H1 (cell line): ENCODE results near the gene TGFB1. TPM values are rescaled to one million over a fixed set of nuclear protein-coding genes. Genes with fewer than 3 reads are reported as not detected.

Experiments used
- CTCF ChIA-PET: fragments of 300-600 bp; sonication (Branson Sonifier 250); formaldehyde crosslinking; loops from one replicate; lab custom pipeline; 2021; ENCODE audit not compliant: partially characterized antibody; lab: Charles Lee
- POLR2A ChIA-PET: fragments of 300-600 bp; sonication (Branson Sonifier 250); formaldehyde crosslinking; loops from one replicate; lab custom pipeline; 2021; ENCODE audit warnings: inconsistent platforms; ENCODE audit not compliant: partially characterized antibody; lab: Charles Lee
- DNase-seq, 2 experiments: peaks; one replicate each; pipeline versions ENCODE4 v3.0.0 to v3.0.0-alpha.2; 2010 to 2022; ENCODE audit warnings: low spot score in 2 of 2, low read depth in 1 of 2, mixed read lengths in 1 of 2
- FAIRE-seq: peaks from 2 replicates; lab custom pipeline; 2011; peaks lifted over from hg19 to GRCh38; lab: Jason Lieb, UNC
- H2AFZ ChIP-seq: 2 replicates; pipeline ENCODE4 v1.8.1; 2012; ENCODE audit warnings: low read length, inconsistent platforms
- H2AK5ac ChIP-seq: 2 replicates; pipeline ENCODE4 v1.6.1; 2013; ENCODE audit warnings: low read depth, low read length
- H2BK120ac ChIP-seq: replicated peaks from 2 replicates; pipeline ENCODE3; 2013; ENCODE audit warnings: low read depth, low read length, inconsistent platforms
- H2BK12ac ChIP-seq: 2 replicates; pipeline ENCODE4 v1.6.1; 2013; ENCODE audit warnings: low read depth, low read length
- H2BK15ac ChIP-seq: 2 replicates; pipeline ENCODE4 v1.6.1; 2013; ENCODE audit warnings: low read length
- H2BK20ac ChIP-seq: 2 replicates; pipeline ENCODE4 v1.6.1; 2013; ENCODE audit warnings: low read length
- H2BK5ac ChIP-seq: 2 replicates; pipeline ENCODE4 v1.6.1; 2013; ENCODE audit warnings: low read depth, low read length
- H3K14ac ChIP-seq: 2 replicates; pipeline ENCODE4 v1.6.1; 2013; ENCODE audit warnings: inconsistent platforms; ENCODE audit not compliant: insufficient read length
- H3K18ac ChIP-seq: 2 replicates; pipeline ENCODE4 v1.6.1; 2013; ENCODE audit warnings: low read length; ENCODE audit errors: extremely low read depth
- H3K23ac ChIP-seq: 2 replicates; pipeline ENCODE4 v1.6.1; 2013; ENCODE audit warnings: inconsistent platforms; ENCODE audit not compliant: insufficient read length
- H3K23me2 ChIP-seq: 2 replicates; pipeline ENCODE4 v1.6.1; 2013; ENCODE audit warnings: low read depth, low read length
- H3K27ac ChIP-seq: 2 replicates; pipeline ENCODE4 v1.6.1; 2011; ENCODE audit warnings: low read depth, low read length, inconsistent platforms
- H3K27me3 ChIP-seq, 4 experiments: replicated peaks in 1 of 4; 1 replicate in 1 of 4; 2 replicates in 3 of 4; pipeline versions ENCODE4 v1.6.1 to v1.8.1; 2011 to 2013; ENCODE audit warnings: low read length in 3 of 4, mild to moderate bottlenecking in 3 of 4, inconsistent platforms in 2 of 4, mixed read lengths in 2 of 4, moderate library complexity in 1 of 4; ENCODE audit not compliant: control insufficient read depth in 3 of 4, insufficient read depth in 3 of 4; ENCODE audit errors: extremely low read depth in 1 of 4
- H3K36me3 ChIP-seq, 4 experiments: 2 replicates each; pipeline versions ENCODE4 v1.6.1 to v1.8.1; 2011 to 2013; ENCODE audit warnings: mild to moderate bottlenecking in 4 of 4, low read length in 3 of 4, moderate library complexity in 2 of 4, control low read depth in 1 of 4, inconsistent platforms in 1 of 4; ENCODE audit not compliant: insufficient read depth in 4 of 4, control insufficient read depth in 2 of 4
- H3K4ac ChIP-seq: replicated peaks from 2 replicates; pipeline ENCODE3; 2013; ENCODE audit warnings: low read length, low read depth, mixed read lengths, inconsistent platforms; ENCODE audit not compliant: insufficient read length
- H3K4me1 ChIP-seq, 4 experiments: replicated peaks in 1 of 4; 1 replicate in 1 of 4; 2 replicates in 3 of 4; pipeline versions ENCODE4 v1.6.1 to v1.8.1; 2011 to 2013; ENCODE audit warnings: low read length in 3 of 4, inconsistent platforms in 2 of 4, mixed read lengths in 1 of 4; ENCODE audit not compliant: insufficient read depth in 4 of 4, control insufficient read depth in 3 of 4
- H3K4me2 ChIP-seq, 2 experiments: 2 replicates each; pipeline versions ENCODE4 v1.6.1 to v1.8.1; 2011 to 2013; ENCODE audit warnings: low read depth in 2 of 2, low read length in 2 of 2, control low read depth in 1 of 2, inconsistent platforms in 1 of 2, mild to moderate bottlenecking in 1 of 2; ENCODE audit not compliant: insufficient read depth in 1 of 2
- H3K4me3 ChIP-seq, 4 experiments: fragments of 200-600, 300-600 bp in 1 of 4; sonication (generic), shearing (Covaris generic), sonication (Bioruptor Twin) in 1 of 4; 2 replicates each; pipeline versions ENCODE4 v1.5.1 to v1.8.1; 2011 to 2016; ENCODE audit warnings: low read length in 4 of 4, low read depth in 3 of 4, control low read depth in 2 of 4, inconsistent platforms in 2 of 4, mild to moderate bottlenecking in 2 of 4, mixed read lengths in 1 of 4, moderate library complexity in 1 of 4; ENCODE audit not compliant: insufficient read depth in 2 of 4; ENCODE audit errors: extremely low read depth in 1 of 4
- H3K56ac ChIP-seq: replicated peaks from 2 replicates; pipeline ENCODE3; 2013; ENCODE audit warnings: low read depth, mild to moderate bottlenecking, mixed read lengths, low read length, inconsistent platforms; ENCODE audit not compliant: insufficient read length
- H3K79me1 ChIP-seq: 2 replicates; pipeline ENCODE4 v1.6.1; 2013; ENCODE audit warnings: low read depth, low read length, control low read depth
- H3K79me2 ChIP-seq, 2 experiments: 2 replicates each; pipeline versions ENCODE4 v1.6.1 to v1.8.1; 2012 to 2013; ENCODE audit warnings: low read length in 2 of 2, mild to moderate bottlenecking in 2 of 2, inconsistent platforms in 1 of 2; ENCODE audit not compliant: insufficient read depth in 2 of 2, control insufficient read depth in 1 of 2
- H3K9ac ChIP-seq, 4 experiments: replicated peaks in 1 of 4; 1 replicate in 1 of 4; 2 replicates in 3 of 4; pipeline versions ENCODE4 v1.6.1 to v1.8.1; 2011 to 2013; ENCODE audit warnings: low read depth in 3 of 4, low read length in 3 of 4, control low read depth in 2 of 4, mild to moderate bottlenecking in 2 of 4, moderate library complexity in 2 of 4, inconsistent platforms in 1 of 4; ENCODE audit errors: extremely low read depth in 1 of 4
- H3K9me3 ChIP-seq, 2 experiments: 2 replicates each; pipeline versions ENCODE4 v1.6.1 to v1.8.1; 2012 to 2013; ENCODE audit warnings: mild to moderate bottlenecking in 2 of 2, moderate library complexity in 2 of 2, control low read depth in 1 of 2, inconsistent platforms in 1 of 2, low read depth in 1 of 2, low read length in 1 of 2, mixed read lengths in 1 of 2; ENCODE audit not compliant: insufficient read depth in 2 of 2
- H4K20me1 ChIP-seq, 2 experiments: replicated peaks in 1 of 2; 2 replicates each; pipeline versions ENCODE3 to v1.8.1; 2011 to 2013; ENCODE audit warnings: inconsistent platforms in 2 of 2, low read length in 2 of 2, mild to moderate bottlenecking in 1 of 2; ENCODE audit not compliant: insufficient read depth in 2 of 2, control insufficient read depth in 1 of 2
- H4K5ac ChIP-seq: 2 replicates; pipeline ENCODE4 v1.6.1; 2013; ENCODE audit warnings: low read length, low read depth, mixed read lengths, inconsistent platforms; ENCODE audit not compliant: insufficient read length
- H4K8ac ChIP-seq: 2 replicates; pipeline ENCODE4 v1.8.0; 2013; ENCODE audit warnings: mild to moderate bottlenecking, moderate library complexity, low read length, inconsistent platforms; ENCODE audit not compliant: insufficient read depth; ENCODE audit errors: extremely low read depth
- H4K91ac ChIP-seq: replicated peaks from 2 replicates; pipeline ENCODE3; 2013; ENCODE audit warnings: low read length, mixed read lengths, inconsistent platforms; ENCODE audit not compliant: insufficient read length
- BRCA1 ChIP-seq: IDR thresholded peaks from 2 replicates; pipeline ENCODE4 v1.6.1; 2012; ENCODE audit warnings: low read depth, low read length, improper control_type of control experiment
- CEBPB ChIP-seq: IDR thresholded peaks from 2 replicates; pipeline ENCODE4 v1.6.1; 2012; ENCODE audit warnings: low read depth, low read length
- EP300 ChIP-seq, 2 experiments: IDR thresholded peaks; 1 replicate in 1 of 2; 2 replicates in 1 of 2; pipeline ENCODE4 v1.6.1; 2011 to 2012; ENCODE audit warnings: low read depth in 2 of 2, low read length in 2 of 2, mild to moderate bottlenecking in 2 of 2, borderline replicate concordance in 1 of 2, inconsistent platforms in 1 of 2, moderate library complexity in 1 of 2
- JUND ChIP-seq: IDR thresholded peaks from 2 replicates; pipeline ENCODE4 v1.6.1; 2011; ENCODE audit warnings: mild to moderate bottlenecking, improper control_type of control experiment, low read length
- KDM5A ChIP-seq: fragments of 200-600 bp; IDR thresholded peaks from 2 replicates; pipeline ENCODE4 v1.7.1; 2012; ENCODE audit warnings: mild to moderate bottlenecking, low read length, inconsistent platforms, mixed read lengths
- POLR2A ChIP-seq, 2 experiments: IDR thresholded peaks; 1 replicate in 1 of 2; 2 replicates in 1 of 2; pipeline ENCODE4 v1.6.1; 2011; ENCODE audit warnings: low read depth in 2 of 2, low read length in 2 of 2, mild to moderate bottlenecking in 2 of 2; ENCODE audit errors: control extremely low read depth in 1 of 2
- SAP30 ChIP-seq: fragments of 300-600 bp; sonication (generic); IDR thresholded peaks from 2 replicates; pipeline ENCODE4 v1.7.1; 2012; ENCODE audit warnings: low read length, moderate library complexity, mild to moderate bottlenecking, inconsistent platforms; ENCODE audit not compliant: insufficient read depth, insufficient replicate concordance
- SRF ChIP-seq: IDR thresholded peaks from 2 replicates; pipeline ENCODE4 v1.6.1; 2011; ENCODE audit warnings: mild to moderate bottlenecking, low read depth, low read length, moderate library complexity
- TAF1 ChIP-seq: IDR thresholded peaks from 2 replicates; pipeline ENCODE4 v1.6.1; 2011; ENCODE audit warnings: mild to moderate bottlenecking, low read depth, low read length
- TEAD4 ChIP-seq: IDR thresholded peaks from 2 replicates; pipeline ENCODE4 v1.6.1; 2012; ENCODE audit warnings: low read depth, low read length, inconsistent platforms, mixed read lengths
- WGBS, 2 experiments: shearing (Covaris generic) in 1 of 2; methylation state at CpG; one replicate each; pipeline versions ENCODE4 v1.1.6 to v1.1.7; 2013 to 2015; ENCODE audit warnings: low lambda C conversion rate in 2 of 2, mixed read lengths in 2 of 2, inconsistent platforms in 1 of 2, low coverage in 1 of 2, missing lambda C conversion rate in 1 of 2; ENCODE audit not compliant: insufficient replicate concordance in 2 of 2, insufficient coverage in 1 of 2, insufficient read length in 1 of 2; ENCODE audit errors: extremely low coverage in 1 of 2, missing lambda C conversion rate in 1 of 2; 5-methylcytosine and 5-hydroxymethylcytosine counted together
- polyA plus RNA-seq, 7 experiments: library from polyadenylated mRNA; depleted of rRNA in 3 of 7; stranded (reverse) in 5 of 7; unstranded in 2 of 7; fragments of >200 nt in 5 of 7; fragments of 200-250 nt in 2 of 7; gene quantifications; 1 replicate in 5 of 7; 2 replicates in 1 of 7; 4 replicates in 1 of 7; pipeline versions ENCODE4 v1.2.1 to v1.2.3, GENCODE V29; 2011 to 2013; ENCODE audit warnings: missing spikeins in 2 of 7, mixed read lengths in 2 of 7
- total RNA-seq: library from RNA; stranded (reverse); fragmentation: NEBNext Ultra II Directional; extraction: Animal tissue kit (Norgen Biotek cat#: 25700); gene quantifications from 2 replicates; pipeline ENCODE4 v1.2.1, GENCODE V29; 2021
- TF ChIP-seq, protein P1 (sequence below): IDR thresholded peaks from 2 replicates; pipeline ENCODE4 v1.6.1; 2012; ENCODE audit warnings: inconsistent platforms
- TF ChIP-seq, protein P2 (sequence below), 3 experiments: IDR thresholded peaks; 1 replicate in 2 of 3; 2 replicates in 1 of 3; pipeline versions ENCODE4 v1.5.1 to v1.6.1; 2011; ENCODE audit warnings: low read length in 3 of 3, mild to moderate bottlenecking in 3 of 3, inconsistent platforms in 2 of 3, low read depth in 1 of 3, moderate library complexity in 1 of 3; ENCODE audit not compliant: insufficient read depth in 1 of 3; ENCODE audit errors: control extremely low read depth in 1 of 3

The TGFB1 gene
- total and polyA plus RNA-seq, 2 of the 8 experiments (the other 6 are each of a cell fraction or from before 2014, with no cell fraction given): 1.7 to 10.6 TPM

DNA sequence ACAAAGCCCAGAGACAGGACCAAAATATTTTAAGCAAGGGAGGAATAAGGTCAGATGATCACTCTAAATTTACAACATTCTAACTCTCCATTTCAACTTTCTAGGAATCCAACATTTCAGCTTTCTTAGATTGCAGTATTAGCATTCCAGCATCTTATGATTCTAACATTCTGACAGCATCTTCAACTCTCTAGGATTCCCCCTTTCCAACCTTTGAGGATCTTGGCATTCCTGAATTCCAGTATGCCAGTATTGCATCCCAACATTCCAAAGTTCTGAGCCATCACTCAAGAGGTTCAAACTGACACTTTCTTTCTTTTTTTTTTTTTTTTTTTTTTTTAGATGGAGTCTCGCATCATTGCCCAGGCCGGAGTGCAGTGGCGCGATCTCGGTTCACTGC is 13.8 kb downstream of the TGFB1 start:
- Histone ChIP-seq H3K23ac (no peak overlapping the region), H3K4ac (no peak overlapping the region), H3K27me3 (no peaks in the 10 kb centered on the region), H2AFZ (no peak overlapping the region), H2BK120ac (no peak overlapping the region), H2BK12ac (no peak overlapping the region), H3K79me2 (no peaks in the 10 kb centered on the region), H3K79me1 (no peaks in the 10 kb centered on the region), H4K5ac (no peak overlapping the region), H3K4me1 (peaks cover 0 to 3% (median 0%) of the 10 kb centered on the region in 4 experiments; a peak in 1 of 7 replicates), H3K4me3 (no peak overlapping the region), H3K14ac (no peak overlapping the region), H3K18ac (no peak overlapping the region), H3K27ac (no peak overlapping the region), H2BK5ac (no peak overlapping the region), H3K56ac (no peak overlapping the region), H4K91ac (no peak overlapping the region), H3K36me3 (no peaks in the 10 kb centered on the region), H4K8ac (no peak overlapping the region), H3K23me2 (no peaks in the 10 kb centered on the region), H4K20me1 (no peaks in the 10 kb centered on the region), H2BK20ac (no peak overlapping the region), H2AK5ac (no peak overlapping the region), H2BK15ac (no peak overlapping the region), H3K9ac (no peak overlapping the region), H3K4me2 (no peak overlapping the region), H3K9me3 (no peaks in the 10 kb centered on the region)
- DNase-seq (no peak), FAIRE-seq (no peak)
- CTCF ChIA-PET: interaction anchor here (0.7 to 1.4 kb wide), 3 partner anchors 13 to 249 kb away, joined by 3 read pairs; no protein-coding TSS in a partner anchor
- WGBS, 2 experiments: 100% methylated on average over 1 of the region's 5 CpGs; no CpG with 5 or more reads in 1 of the 2 experiments
- POLR2A ChIA-PET: no interaction called here
- TF ChIP-seq EP300 (IDR thresholded peaks at IDR 0.05; ENCODE audit: borderline replicate concordance in 1 of 2, low read depth in 2 of 2, low read length in 2 of 2): no peak
- TF ChIP-seq, protein P1, sequence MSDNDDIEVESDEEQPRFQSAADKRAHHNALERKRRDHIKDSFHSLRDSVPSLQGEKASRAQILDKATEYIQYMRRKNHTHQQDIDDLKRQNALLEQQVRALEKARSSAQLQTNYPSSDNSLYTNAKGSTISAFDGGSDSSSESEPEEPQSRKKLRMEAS: no peak
- no peak for TF ChIP-seq CEBPB
- TF ChIP-seq, protein P2, sequence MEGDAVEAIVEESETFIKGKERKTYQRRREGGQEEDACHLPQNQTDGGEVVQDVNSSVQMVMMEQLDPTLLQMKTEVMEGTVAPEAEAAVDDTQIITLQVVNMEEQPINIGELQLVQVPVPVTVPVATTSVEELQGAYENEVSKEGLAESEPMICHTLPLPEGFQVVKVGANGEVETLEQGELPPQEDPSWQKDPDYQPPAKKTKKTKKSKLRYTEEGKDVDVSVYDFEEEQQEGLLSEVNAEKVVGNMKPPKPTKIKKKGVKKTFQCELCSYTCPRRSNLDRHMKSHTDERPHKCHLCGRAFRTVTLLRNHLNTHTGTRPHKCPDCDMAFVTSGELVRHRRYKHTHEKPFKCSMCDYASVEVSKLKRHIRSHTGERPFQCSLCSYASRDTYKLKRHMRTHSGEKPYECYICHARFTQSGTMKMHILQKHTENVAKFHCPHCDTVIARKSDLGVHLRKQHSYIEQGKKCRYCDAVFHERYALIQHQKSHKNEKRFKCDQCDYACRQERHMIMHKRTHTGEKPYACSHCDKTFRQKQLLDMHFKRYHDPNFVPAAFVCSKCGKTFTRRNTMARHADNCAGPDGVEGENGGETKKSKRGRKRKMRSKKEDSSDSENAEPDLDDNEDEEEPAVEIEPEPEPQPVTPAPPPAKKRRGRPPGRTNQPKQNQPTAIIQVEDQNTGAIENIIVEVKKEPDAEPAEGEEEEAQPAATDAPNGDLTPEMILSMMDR (IDR thresholded peaks at IDR 0.05; ENCODE audit: control extremely low read depth in 1 of 3, insufficient read depth in 1 of 3, low read depth in 1 of 3, low read length in 3 of 3): no peak
- TF ChIP-seq SRF: no peak
- TF ChIP-seq SAP30: no peak
- TF ChIP-seq BRCA1: no peak
- no peak for TF ChIP-seq KDM5A
- no peak for TF ChIP-seq POLR2A (IDR thresholded peaks at IDR 0.05; ENCODE audit: control extremely low read depth in 1 of 2, low read depth in 2 of 2, low read length in 2 of 2)
- no peak for TF ChIP-seq TEAD4
- no peak for TF ChIP-seq JUND
- no peak for TF ChIP-seq TAF1
